GM19438 (cell line): Measurements from ENCODE around the gene ACOXL.

Experiments used
- ATAC-seq: cut with Tn5 transposase; IDR thresholded peaks from one replicate; pipeline ENCODE4 v1.9.1; 2021; ENCODE audit warnings: low read depth; ENCODE audit not compliant: unreplicated experiment

ACOXL gene

GRCh38 chr2:110872521-110872920 is 140.1 kb downstream of the ACOXL start:
- ATAC-seq = no peak

GRCh38 chr2:110873056-110873502 is 140.7 kb downstream of the ACOXL start:
- ATAC-seq = no peak

GRCh38 chr2:110873597-110874452 is 141.5 kb downstream of the ACOXL start:
- no peak for ATAC-seq

GRCh38 chr2:110874453-110875383 is 142.3 kb downstream of the ACOXL start:
- peak; percentile 58 for ATAC-seq

- no peak for ATAC-seq
These were observed 143.0 kb downstream of the ACOXL start for GRCh38 chr2:110875384-110875725.

- ATAC-seq = no peak
These were observed 144.0 kb downstream of the ACOXL start for GRCh38 chr2:110876167-110876999.

- ATAC-seq = no peak
These were observed 144.9 kb downstream of the ACOXL start for GRCh38 chr2:110877031-110877827.

- ATAC-seq = no peak
These were observed 145.8 kb downstream of the ACOXL start for GRCh38 chr2:110878150-110878549.

- ATAC-seq = peak; percentile 98
These were observed 149.5 kb downstream of the ACOXL start for GRCh38 chr2:110881908-110882307.

- ATAC-seq = no peak
These were observed 151.0 kb downstream of the ACOXL start for GRCh38 chr2:110883406-110883805.

- ATAC-seq = no peak
These were observed 152.9 kb downstream of the ACOXL start for GRCh38 chr2:110885256-110885655.

- no peak for ATAC-seq
These were observed 154.6 kb downstream of the ACOXL start for GRCh38 chr2:110886826-110887573.

GRCh38 chr2:110888411-110888810 is 156.0 kb downstream of the ACOXL start:
- ATAC-seq = no peak

GRCh38 chr2:110891626-110892025 is 159.3 kb downstream of the ACOXL start:
- ATAC-seq = no peak

- no peak for ATAC-seq
These were observed 163.9 kb downstream of the ACOXL start for GRCh38 chr2:110896226-110896625.

GRCh38 chr2:110897966-110898365 is 165.6 kb downstream of the ACOXL start:
- ATAC-seq = no peak

- no peak for ATAC-seq
These were observed 167.8 kb downstream of the ACOXL start for GRCh38 chr2:110900191-110900590.

GRCh38 chr2:110903548-110903947 is 171.2 kb downstream of the ACOXL start:
- ATAC-seq = no peak
